ENCODE measurements around the gene APMAP.

- TF ChIP-seq, protein P1, sequence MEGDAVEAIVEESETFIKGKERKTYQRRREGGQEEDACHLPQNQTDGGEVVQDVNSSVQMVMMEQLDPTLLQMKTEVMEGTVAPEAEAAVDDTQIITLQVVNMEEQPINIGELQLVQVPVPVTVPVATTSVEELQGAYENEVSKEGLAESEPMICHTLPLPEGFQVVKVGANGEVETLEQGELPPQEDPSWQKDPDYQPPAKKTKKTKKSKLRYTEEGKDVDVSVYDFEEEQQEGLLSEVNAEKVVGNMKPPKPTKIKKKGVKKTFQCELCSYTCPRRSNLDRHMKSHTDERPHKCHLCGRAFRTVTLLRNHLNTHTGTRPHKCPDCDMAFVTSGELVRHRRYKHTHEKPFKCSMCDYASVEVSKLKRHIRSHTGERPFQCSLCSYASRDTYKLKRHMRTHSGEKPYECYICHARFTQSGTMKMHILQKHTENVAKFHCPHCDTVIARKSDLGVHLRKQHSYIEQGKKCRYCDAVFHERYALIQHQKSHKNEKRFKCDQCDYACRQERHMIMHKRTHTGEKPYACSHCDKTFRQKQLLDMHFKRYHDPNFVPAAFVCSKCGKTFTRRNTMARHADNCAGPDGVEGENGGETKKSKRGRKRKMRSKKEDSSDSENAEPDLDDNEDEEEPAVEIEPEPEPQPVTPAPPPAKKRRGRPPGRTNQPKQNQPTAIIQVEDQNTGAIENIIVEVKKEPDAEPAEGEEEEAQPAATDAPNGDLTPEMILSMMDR (IDR thresholded peaks at IDR 0.05) = no peak
- TF ChIP-seq POLR2A (IDR thresholded peaks at IDR 0.05) = no peak
These were observed 77.1 kb downstream of the APMAP start for GRCh38 chr20:24915440-24915839.

All from tibial nerve (tissue), 3 donors.